Measurements from ENCODE around the gene SEC24D.

Gene SEC24D

DNA sequence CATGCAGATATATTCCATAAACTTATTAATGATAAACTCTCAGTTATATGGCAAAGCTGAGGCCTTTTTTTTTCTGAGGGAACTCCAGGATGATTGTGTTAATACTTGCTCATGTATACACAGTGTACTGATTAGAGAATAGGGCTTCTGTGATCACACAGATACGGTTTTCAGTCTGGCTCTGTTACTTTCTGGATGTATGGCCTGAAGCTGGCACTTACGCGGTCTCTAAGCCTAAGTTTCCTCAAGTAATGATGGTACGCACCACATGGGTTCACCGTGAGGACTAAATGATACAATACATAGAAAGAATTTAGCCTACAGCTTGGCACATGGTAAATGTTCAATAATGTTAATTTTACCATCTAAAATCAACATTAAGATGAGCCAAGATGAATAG is 73.8 kb downstream of the SEC24D start:
- CTCF ChIA-PET, result interaction anchor here (0.6 to 0.7 kb wide), 2 partner anchors 205 to 1963 kb away, joined by 3 to 9 read pairs; no protein-coding TSS in a partner anchor
- DNase-seq (ENCODE audit: low spot score), result no peak
- POLR2A ChIA-PET (ENCODE audit: low non-redundant PET), result no interaction called here
- no peak overlapping the region for H3K27ac ChIP-seq
- TF ChIP-seq, protein P1, sequence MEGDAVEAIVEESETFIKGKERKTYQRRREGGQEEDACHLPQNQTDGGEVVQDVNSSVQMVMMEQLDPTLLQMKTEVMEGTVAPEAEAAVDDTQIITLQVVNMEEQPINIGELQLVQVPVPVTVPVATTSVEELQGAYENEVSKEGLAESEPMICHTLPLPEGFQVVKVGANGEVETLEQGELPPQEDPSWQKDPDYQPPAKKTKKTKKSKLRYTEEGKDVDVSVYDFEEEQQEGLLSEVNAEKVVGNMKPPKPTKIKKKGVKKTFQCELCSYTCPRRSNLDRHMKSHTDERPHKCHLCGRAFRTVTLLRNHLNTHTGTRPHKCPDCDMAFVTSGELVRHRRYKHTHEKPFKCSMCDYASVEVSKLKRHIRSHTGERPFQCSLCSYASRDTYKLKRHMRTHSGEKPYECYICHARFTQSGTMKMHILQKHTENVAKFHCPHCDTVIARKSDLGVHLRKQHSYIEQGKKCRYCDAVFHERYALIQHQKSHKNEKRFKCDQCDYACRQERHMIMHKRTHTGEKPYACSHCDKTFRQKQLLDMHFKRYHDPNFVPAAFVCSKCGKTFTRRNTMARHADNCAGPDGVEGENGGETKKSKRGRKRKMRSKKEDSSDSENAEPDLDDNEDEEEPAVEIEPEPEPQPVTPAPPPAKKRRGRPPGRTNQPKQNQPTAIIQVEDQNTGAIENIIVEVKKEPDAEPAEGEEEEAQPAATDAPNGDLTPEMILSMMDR (conservative IDR thresholded peaks at IDR 0.05; ENCODE audit: low read depth), result no peak

DNA sequence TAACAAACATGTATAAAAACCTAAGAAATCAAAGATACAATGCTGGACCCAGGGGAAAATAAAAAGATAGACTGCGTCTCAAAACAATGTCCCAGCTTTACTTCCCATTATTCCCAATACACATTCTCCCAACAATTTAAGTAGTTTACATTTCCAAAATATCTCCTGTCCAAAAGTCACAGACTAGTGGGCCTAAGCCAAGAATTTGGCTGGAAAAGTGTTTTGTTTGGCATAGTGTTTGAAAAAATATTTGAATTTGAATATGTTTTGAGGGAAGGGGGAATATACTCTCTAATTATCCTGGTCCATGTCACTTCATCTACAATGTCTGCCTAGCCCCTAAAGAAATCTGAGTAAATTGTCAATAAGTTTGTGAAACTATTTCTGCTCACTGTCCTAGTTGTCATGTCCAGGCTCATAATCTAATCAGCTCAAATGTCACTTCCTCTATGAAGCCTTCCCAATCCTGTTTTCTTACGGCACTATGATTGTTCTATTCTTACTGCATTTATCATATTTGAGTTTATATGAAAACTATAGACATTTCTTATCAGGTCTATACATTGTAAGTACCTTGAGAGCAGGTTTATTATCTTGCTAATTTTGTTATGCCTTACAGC is 74.4 kb downstream of the SEC24D start:
- ChIA-PET POLR2A (ENCODE audit: low non-redundant PET) (no interaction called here), CTCF (interaction anchor here (0.7 kb wide), 1 partner anchor 206 kb away, joined by 3 read pairs; no protein-coding TSS in a partner anchor)
- no peak overlapping the region for H3K27ac ChIP-seq
- TF ChIP-seq, protein P1 (conservative IDR thresholded peaks at IDR 0.05; ENCODE audit: low read depth), result no peak
- no peak for DNase-seq (ENCODE audit: low spot score)

DNA sequence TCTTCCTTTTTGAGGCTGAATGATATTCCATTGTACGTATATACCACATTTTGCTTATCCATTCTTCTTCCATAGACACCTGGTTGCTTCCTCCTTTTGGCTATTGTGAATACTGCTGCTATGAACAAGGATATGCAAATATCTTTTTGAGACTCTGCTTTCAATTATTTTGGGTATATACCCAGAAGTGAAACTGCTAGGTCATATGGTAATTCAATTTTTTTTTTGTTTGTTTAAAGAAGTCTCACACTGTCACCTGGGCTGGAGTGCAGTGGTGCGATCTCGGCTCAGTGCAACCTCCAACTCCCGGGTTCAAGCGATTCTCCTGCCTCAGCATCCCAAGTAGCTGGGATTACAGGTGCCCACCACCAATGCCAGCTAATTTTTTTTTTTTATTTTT is 75.4 kb downstream of the SEC24D start:
- TF ChIP-seq, protein P1 (conservative IDR thresholded peaks at IDR 0.05; ENCODE audit: low read depth), result no peak
- POLR2A ChIA-PET (ENCODE audit: low non-redundant PET), result no interaction called here

DNA sequence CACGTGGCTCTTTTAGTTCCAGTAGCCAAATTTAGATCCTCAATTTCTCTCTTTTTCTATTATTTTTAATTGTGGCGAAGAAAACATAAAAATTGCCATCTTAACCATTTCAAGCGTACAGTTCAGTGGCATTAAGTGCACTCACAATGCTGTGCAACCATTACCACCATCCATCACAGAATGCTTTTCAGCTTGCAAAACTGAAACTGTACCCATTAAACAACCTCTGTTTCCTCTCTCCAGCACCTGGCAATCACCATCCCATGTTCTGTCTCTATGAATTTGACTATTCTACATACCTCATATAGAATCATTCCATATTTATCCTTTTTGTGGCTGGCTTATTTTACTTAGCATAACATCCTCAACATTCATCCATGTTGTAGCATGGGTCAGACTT is 75.8 kb downstream of the SEC24D start:
- CTCF ChIA-PET, result no interaction called here
- POLR2A ChIA-PET (ENCODE audit: low non-redundant PET), result no interaction called here
- no peak overlapping the region for H3K27ac ChIP-seq
- no peak for DNase-seq (ENCODE audit: low spot score)
- TF ChIP-seq, protein P1 (conservative IDR thresholded peaks at IDR 0.05; ENCODE audit: low read depth), result no peak

More for the DNA sequence above, 75.4 kb downstream of the SEC24D start:
- CTCF ChIA-PET, result no interaction called here
- DNase-seq (ENCODE audit: low spot score), result no peak
- no peak overlapping the region for H3K27ac ChIP-seq

DNA sequence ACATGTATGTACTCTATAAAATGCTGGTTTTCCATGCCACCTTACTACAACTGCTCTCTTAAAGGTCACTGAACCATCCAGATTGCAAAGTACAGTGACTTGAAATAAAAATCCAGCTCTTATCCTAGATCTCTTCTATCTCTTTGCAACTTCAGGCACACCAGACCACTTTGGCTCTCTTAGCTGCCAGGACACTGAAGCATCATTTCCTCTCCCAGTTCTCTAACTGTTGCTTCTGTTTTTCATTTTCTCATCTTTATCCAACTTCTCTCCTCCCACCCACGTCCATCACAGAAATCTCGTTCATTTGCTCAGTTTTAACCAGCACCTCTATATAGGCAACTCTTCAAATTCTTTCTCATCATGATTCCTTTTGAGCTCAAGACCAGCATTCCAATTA is 76.4 kb downstream of the SEC24D start:
- CTCF ChIA-PET, result no interaction called here
- H3K27ac ChIP-seq, result no peak overlapping the region
- DNase-seq (ENCODE audit: low spot score), result no peak
- TF ChIP-seq, protein P1 (conservative IDR thresholded peaks at IDR 0.05; ENCODE audit: low read depth), result no peak
- POLR2A ChIA-PET (ENCODE audit: low non-redundant PET), result no interaction called here

DNA sequence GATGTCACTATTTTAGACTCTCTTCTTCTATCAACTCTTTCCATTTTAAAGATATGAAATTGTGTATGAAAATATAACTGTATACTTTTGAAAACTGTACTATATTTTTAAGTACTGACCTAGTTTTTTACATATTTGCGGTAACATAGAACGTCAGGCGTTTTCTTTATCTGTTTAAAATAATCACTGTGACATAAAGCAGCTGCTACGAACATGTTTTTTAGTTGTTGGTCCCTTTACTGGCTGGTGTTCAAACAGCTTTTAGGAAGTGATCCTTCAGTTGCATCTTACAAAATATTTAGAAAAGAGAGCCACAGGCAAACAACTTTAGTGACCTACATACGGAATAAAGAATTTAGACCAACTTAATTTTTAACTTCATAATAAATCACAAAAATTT is 77.6 kb downstream of the SEC24D start:
- CTCF ChIA-PET, result no interaction called here
- no peak overlapping the region for H3K27ac ChIP-seq
- TF ChIP-seq, protein P1 (conservative IDR thresholded peaks at IDR 0.05; ENCODE audit: low read depth), result no peak
- DNase-seq (ENCODE audit: low spot score), result no peak
- POLR2A ChIA-PET (ENCODE audit: low non-redundant PET), result no interaction called here
